Tibial nerve (tissue), 4 donors: ENCODE measurements around the gene SPATC1L.

Experiments used
- CTCF ChIP-seq, 5 experiments: fragments of 200-600 bp in 3 of 5; fragments of 450-650 bp in 2 of 5; sonication (generic) in 3 of 5; IDR thresholded peaks; one replicate each; pipeline ENCODE4 v1.5.1; 2016 to 2019; ENCODE audit warnings: antibody characterized with exemption in 5 of 5, mild to moderate bottlenecking in 3 of 5, moderate library complexity in 2 of 5
- EP300 ChIP-seq, 2 donors: sonication (generic); formaldehyde crosslinking; IDR thresholded peaks; one replicate each; pipeline ENCODE4 v1.6.1; 2017; ENCODE audit warnings: antibody characterized with exemption in 2 of 2, mild to moderate bottlenecking in 1 of 2
- POLR2A ChIP-seq, 2 donors: fragments of 450-650 bp; IDR thresholded peaks; one replicate each; pipeline ENCODE4 v1.6.1; 2017; ENCODE audit warnings: antibody characterized with exemption in 2 of 2, mild to moderate bottlenecking in 2 of 2, moderate library complexity in 2 of 2

- TF ChIP-seq EP300 (IDR thresholded peaks at IDR 0.05) (no peak), POLR2A (IDR thresholded peaks at IDR 0.05) (no peak), CTCF (IDR thresholded peaks at IDR 0.05) (no peak)
Measured at GRCh38 chr21:46220275-46220810, 36.1 kb upstream of the SPATC1L start.
